ENCODE results near the gene MAK.
A peak's percentile ranks its signal among the peaks of the same experiment; 100 is the strongest.
"Not testable (repeated sequence)": the region's sequence is repeated elsewhere in the genome, so short reads cannot be mapped to it uniquely, and the experiment has no call there.

Gene MAK

DNA sequence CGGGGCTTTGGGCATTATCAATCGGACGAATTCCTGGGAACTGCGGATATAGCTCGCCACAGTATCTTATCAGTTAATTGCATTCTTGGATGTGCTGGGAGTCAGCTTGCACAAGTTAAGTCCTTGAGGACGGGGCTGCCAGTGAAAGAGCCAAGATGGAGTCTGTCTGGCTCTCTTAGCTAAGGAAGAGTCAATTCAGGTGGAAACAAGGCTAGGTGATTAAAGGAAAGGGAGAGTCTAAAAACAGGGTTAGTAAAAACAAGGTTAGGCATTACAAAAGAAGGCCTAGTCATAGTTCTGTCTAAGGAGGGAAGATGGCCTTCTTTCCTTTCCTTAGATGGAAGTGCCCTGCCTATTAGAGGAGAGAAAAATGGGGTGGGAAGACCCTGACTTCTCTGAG is 87.8 kb downstream of the MAK start:
- not testable (repeated sequence) for H3K27me3 ChIP-seq (ENCODE audit: insufficient read depth, low read length); H2AFZ ChIP-seq (ENCODE audit: low read depth, low read length); H3K4me3 ChIP-seq (ENCODE audit: low read length); H3K9me3 ChIP-seq (ENCODE audit: low read length)
- Histone ChIP-seq H3K36me3 (ENCODE audit: insufficient read depth, low read length) (peaks cover 54% of the 10 kb centered on the region), H3K4me1 (ENCODE audit: insufficient read depth, low read length) (peaks cover 19% of the 10 kb centered on the region)

DNA sequence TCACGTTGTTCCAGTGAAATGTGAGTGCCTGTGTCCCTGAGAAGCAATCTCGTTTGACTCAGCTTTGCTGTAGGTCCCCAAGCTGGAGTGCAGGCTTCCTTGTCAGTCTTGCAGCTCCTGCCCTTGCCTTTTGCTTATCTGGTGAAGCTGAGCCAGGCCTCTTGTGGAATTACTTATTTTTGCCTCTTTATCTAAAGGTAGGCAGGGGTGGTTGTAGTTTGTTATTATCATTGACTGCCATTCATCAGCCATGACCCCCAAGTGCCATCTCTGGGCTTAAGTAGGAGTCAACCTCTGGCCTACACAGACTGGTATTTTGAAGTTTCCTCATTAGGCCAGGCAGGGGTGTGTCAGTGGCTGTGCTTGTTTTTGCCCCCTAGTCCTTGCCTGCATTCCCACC is 88.6 kb downstream of the MAK start:
- Histone ChIP-seq H3K36me3 (ENCODE audit: insufficient read depth, low read length) (peaks cover 46% of the 10 kb centered on the region), H3K9me3 (ENCODE audit: low read length) (no peaks in the 10 kb centered on the region), H2AFZ (ENCODE audit: low read depth, low read length) (no peak overlapping the region), H3K4me3 (ENCODE audit: low read length) (no peak overlapping the region), H3K4me1 (ENCODE audit: insufficient read depth, low read length) (peaks cover 19% of the 10 kb centered on the region), H3K27me3 (ENCODE audit: insufficient read depth, low read length) (no peaks in the 10 kb centered on the region)

DNA sequence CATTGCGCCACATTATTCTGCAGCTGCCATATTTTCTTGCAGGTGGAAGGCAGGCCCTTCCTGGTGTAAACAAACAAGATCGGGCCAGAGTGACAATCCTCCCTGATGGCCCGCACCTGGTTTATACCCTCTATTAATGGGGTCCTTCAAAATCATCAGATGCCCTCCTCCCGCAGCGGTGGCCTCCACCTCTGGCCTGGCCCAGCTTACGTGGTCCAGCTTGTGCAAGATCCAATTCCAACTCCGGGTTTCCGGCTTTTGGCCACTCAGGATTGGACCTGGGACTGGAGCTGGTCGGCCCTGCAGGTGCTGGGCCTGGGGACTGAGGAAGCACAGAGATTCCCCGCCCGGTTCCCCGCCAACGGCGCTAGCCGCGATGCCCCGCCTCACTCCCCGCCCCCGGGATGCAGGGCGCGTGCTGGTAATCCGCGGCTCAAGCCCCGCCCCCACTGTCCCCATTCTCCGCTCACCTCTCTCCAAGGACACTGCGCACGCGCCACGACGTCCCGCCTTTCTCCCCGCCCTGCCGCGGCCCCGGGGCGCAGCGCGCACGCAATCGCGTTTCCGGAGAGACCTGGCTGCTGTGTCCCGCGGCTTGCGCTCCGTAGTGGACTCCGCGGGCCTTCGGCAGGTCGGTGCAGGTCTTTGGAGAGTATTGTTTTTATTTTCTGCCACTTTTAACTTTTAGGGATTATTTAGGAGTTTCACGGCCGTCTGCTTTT is 90.9 kb downstream of the MAK start, which contains the start of gene TMEM14B:
TMEM14B (plus strand) TSS at position 555 of the 722 bp plus-strand sequence. CDS start 1,441 bp downstream, outside the sequence.
- Histone ChIP-seq H3K4me1 (ENCODE audit: insufficient read depth, low read length) (peaks cover 19% of the 10 kb centered on the region), H3K36me3 (ENCODE audit: insufficient read depth, low read length) (peaks cover 26% of the 10 kb centered on the region), H3K27me3 (ENCODE audit: insufficient read depth, low read length) (no peaks in the 10 kb centered on the region), H3K4me3 (ENCODE audit: low read length) (peak within 1 kb of the TSS; percentile 96), H3K9me3 (ENCODE audit: low read length) (no peaks in the 10 kb centered on the region), H2AFZ (ENCODE audit: low read depth, low read length) (peak within 1 kb of the TSS; percentile 73)

DNA sequence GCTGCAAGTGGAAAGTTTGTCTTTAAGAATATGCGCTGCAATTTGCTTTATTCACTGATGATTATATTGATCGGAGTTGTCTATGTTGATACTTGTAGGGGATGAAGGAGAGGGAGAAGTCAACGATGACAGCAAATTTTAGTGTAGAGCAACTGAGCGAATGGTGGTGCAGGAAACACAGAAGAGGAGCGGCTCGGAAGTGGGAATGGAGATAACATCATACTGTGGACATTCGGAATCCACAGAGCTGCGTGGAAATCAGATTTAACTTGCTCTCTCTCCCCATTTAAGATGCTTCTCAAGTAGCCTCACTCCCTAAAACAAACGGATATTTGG is 91.5 kb downstream of the MAK start:
- peak overlapping the region; percentile 69 for H2AFZ ChIP-seq (ENCODE audit: low read depth, low read length)
- H3K4me1 ChIP-seq (ENCODE audit: insufficient read depth, low read length) = peaks cover 19% of the 10 kb centered on the region
- H3K9me3 ChIP-seq (ENCODE audit: low read length) = no peaks in the 10 kb centered on the region
- peak overlapping the region; percentile 96 for H3K4me3 ChIP-seq (ENCODE audit: low read length)
- no peaks in the 10 kb centered on the region for H3K27me3 ChIP-seq (ENCODE audit: insufficient read depth, low read length)
- peaks cover 24% of the 10 kb centered on the region for H3K36me3 ChIP-seq (ENCODE audit: insufficient read depth, low read length)

DNA sequence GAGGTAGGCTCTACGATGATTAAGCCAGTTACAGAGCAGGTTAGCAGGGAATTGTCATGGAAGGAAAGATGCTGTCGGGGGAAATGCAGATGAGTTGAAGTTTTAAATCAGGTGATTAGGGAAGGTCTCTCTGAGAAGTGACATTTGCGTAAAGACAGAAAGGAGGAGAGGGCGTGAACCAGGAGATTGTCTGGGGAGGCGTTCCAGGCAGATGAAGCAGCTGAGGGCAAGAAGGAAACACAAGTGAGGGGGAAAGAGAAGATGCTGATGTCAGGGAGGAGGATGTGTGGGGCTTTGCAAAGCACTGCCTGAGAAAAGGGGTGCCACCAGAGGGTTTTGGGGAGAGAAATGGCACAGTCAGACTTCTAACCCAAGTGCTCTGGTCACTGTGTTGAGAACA is 93.2 kb downstream of the MAK start:
- no peaks in the 10 kb centered on the region for H3K9me3 ChIP-seq (ENCODE audit: low read length)
- H2AFZ ChIP-seq (ENCODE audit: low read depth, low read length) = no peak overlapping the region
- H3K4me3 ChIP-seq (ENCODE audit: low read length) = no peak overlapping the region
- peaks cover 9% of the 10 kb centered on the region for H3K36me3 ChIP-seq (ENCODE audit: insufficient read depth, low read length)
- peaks cover 19% of the 10 kb centered on the region for H3K4me1 ChIP-seq (ENCODE audit: insufficient read depth, low read length)
- H3K27me3 ChIP-seq (ENCODE audit: insufficient read depth, low read length) = no peaks in the 10 kb centered on the region

DNA sequence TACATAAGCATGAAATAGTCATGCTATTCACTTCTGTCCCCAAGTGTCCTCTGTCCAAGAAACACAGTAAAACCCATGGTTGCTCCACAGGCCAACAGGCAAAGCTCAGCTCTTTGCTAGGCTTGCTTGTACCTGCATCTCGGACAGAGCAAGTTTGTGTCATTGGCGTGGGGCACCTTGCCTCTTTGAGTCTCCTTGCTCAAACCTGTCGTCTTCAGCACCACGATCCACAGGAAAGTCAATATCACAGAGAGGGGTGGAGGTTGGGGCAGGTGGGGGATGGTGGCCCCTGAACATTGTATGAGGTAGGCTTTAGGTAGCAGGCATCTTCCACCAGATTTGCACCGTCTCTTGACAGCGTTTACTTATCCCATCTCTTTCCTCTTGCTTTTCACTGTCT is 94.8 kb downstream of the MAK start:
- no peak overlapping the region for H3K4me3 ChIP-seq (ENCODE audit: low read length)
- peaks cover 11% of the 10 kb centered on the region for H3K4me1 ChIP-seq (ENCODE audit: insufficient read depth, low read length)
- H3K36me3 ChIP-seq (ENCODE audit: insufficient read depth, low read length) = no peaks in the 10 kb centered on the region
- no peak overlapping the region for H2AFZ ChIP-seq (ENCODE audit: low read depth, low read length)
- no peaks in the 10 kb centered on the region for H3K9me3 ChIP-seq (ENCODE audit: low read length)
- no peaks in the 10 kb centered on the region for H3K27me3 ChIP-seq (ENCODE audit: insufficient read depth, low read length)

DNA sequence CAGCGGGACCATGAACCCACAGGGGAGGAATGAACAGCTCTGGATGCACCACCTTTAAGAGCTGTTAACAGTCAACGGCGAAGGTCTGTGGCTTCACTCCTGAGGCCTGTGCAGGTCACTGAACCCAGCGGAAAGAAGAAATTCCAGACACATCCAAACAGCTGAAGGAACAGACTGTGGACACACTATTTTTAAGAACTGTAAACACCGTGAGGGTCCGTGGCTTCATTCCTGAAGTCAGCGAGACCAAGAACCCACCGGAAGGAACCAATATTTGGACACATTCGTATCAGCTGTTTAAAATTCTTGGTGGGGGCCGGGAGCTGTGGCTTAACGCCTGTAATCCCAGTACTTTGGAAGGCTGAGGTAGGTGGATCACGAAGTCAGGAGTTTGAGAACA is 96.1 kb downstream of the MAK start:
- Histone ChIP-seq H3K27me3 (ENCODE audit: insufficient read depth, low read length) (no peaks in the 10 kb centered on the region), H2AFZ (ENCODE audit: low read depth, low read length) (no peak overlapping the region), H3K9me3 (ENCODE audit: low read length) (no peaks in the 10 kb centered on the region), H3K4me3 (ENCODE audit: low read length) (no peak overlapping the region), H3K4me1 (ENCODE audit: insufficient read depth, low read length) (peaks cover 7% of the 10 kb centered on the region), H3K36me3 (ENCODE audit: insufficient read depth, low read length) (no peaks in the 10 kb centered on the region)

DNA sequence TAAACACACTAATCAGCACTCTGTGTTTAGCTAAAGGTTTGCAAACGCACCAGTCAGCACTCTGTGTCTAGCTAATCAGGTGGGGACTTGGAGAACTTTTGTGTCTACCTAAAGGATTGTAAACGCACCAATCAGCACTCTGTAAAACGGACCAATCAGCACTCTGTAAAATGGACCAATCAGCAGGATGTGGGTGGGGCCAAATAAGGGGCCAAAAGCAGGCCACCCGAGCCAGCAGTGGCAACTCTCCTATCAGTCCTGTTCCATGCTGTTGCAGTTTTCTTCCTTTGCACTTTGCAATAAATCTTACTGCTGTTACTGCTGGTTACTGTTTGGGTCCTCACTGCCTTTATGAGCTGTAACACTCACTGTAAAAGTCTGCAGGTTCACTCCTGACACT is 96.7 kb downstream of the MAK start:
- H3K27me3 ChIP-seq (ENCODE audit: insufficient read depth, low read length); H3K36me3 ChIP-seq (ENCODE audit: insufficient read depth, low read length); H2AFZ ChIP-seq (ENCODE audit: low read depth, low read length); H3K4me1 ChIP-seq (ENCODE audit: insufficient read depth, low read length); H3K4me3 ChIP-seq (ENCODE audit: low read length); H3K9me3 ChIP-seq (ENCODE audit: low read length): not testable (repeated sequence)

DNA sequence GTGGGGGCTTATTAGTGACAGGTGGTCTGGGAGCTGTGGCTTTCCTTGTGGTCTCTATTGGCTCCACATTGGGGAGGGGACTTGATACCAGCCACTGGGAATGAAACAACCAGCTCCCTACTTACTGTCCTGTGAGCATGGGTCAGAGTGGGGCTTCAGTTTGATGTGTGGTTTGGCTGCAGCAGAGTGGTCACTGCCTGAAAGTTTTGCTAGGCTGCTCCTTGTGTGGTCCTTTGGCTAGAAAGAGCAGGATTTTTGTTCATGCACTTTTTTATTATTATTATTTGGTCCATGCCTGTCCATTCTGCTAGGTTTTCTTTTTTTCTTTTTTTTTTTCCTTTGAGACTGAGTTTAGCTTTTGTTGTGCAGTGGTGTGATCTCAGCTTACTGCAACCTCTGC is 98.3 kb downstream of the MAK start:
- no peaks in the 10 kb centered on the region for H3K9me3 ChIP-seq (ENCODE audit: low read length)
- no peak overlapping the region for H2AFZ ChIP-seq (ENCODE audit: low read depth, low read length)
- no peaks in the 10 kb centered on the region for H3K4me1 ChIP-seq (ENCODE audit: insufficient read depth, low read length)
- no peak overlapping the region for H3K4me3 ChIP-seq (ENCODE audit: low read length)
- no peaks in the 10 kb centered on the region for H3K36me3 ChIP-seq (ENCODE audit: insufficient read depth, low read length)
- no peaks in the 10 kb centered on the region for H3K27me3 ChIP-seq (ENCODE audit: insufficient read depth, low read length)

DNA sequence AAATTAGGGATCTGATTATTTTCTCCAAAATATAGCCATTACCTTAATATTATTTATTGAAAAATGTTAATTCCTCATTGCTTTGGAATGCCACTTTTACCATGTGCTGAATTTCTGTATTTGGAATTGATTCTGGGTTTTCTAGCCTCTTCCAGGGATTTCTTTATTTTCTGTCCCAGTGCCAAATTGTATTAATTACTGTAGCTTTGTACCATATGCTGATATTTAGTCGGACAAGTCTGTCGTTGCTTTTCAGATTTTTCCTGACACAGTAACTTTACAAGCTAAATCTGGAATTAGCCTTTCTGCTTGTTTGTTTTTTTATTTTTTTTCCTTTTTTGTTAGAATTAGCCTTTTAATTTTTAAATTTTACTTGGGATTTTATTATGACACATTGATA is 101.6 kb downstream of the MAK start:
- Histone ChIP-seq H3K4me1 (ENCODE audit: insufficient read depth, low read length) (no peaks in the 10 kb centered on the region), H3K4me3 (ENCODE audit: low read length) (no peak overlapping the region), H2AFZ (ENCODE audit: low read depth, low read length) (no peak overlapping the region), H3K36me3 (ENCODE audit: insufficient read depth, low read length) (peaks cover 10% of the 10 kb centered on the region), H3K9me3 (ENCODE audit: low read length) (no peaks in the 10 kb centered on the region), H3K27me3 (ENCODE audit: insufficient read depth, low read length) (no peaks in the 10 kb centered on the region)

DNA sequence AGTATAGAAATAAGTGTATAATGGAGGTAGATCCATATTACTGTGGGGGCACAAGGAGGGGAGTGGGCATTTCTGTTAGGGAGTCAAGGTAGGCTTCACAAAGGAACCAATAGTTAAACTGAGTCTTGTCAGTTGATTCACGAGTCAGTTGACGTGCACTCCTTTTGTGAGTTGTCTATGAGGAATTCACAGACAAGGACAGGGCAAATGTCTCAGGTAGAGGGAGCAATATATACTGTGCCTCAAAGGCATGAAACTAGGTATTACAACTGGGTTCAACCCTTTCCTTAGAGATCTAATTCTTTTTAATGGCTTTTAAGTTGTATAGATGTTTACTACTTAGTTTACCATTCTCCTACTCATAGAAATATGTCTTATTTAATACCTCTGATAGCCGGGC is 104.5 kb downstream of the MAK start:
- no peaks in the 10 kb centered on the region for H3K9me3 ChIP-seq (ENCODE audit: low read length)
- H3K4me3 ChIP-seq (ENCODE audit: low read length) = no peak overlapping the region
- H3K36me3 ChIP-seq (ENCODE audit: insufficient read depth, low read length) = peaks cover 27% of the 10 kb centered on the region
- H3K27me3 ChIP-seq (ENCODE audit: insufficient read depth, low read length) = no peaks in the 10 kb centered on the region
- H3K4me1 ChIP-seq (ENCODE audit: insufficient read depth, low read length) = no peaks in the 10 kb centered on the region
- no peak overlapping the region for H2AFZ ChIP-seq (ENCODE audit: low read depth, low read length)

DNA sequence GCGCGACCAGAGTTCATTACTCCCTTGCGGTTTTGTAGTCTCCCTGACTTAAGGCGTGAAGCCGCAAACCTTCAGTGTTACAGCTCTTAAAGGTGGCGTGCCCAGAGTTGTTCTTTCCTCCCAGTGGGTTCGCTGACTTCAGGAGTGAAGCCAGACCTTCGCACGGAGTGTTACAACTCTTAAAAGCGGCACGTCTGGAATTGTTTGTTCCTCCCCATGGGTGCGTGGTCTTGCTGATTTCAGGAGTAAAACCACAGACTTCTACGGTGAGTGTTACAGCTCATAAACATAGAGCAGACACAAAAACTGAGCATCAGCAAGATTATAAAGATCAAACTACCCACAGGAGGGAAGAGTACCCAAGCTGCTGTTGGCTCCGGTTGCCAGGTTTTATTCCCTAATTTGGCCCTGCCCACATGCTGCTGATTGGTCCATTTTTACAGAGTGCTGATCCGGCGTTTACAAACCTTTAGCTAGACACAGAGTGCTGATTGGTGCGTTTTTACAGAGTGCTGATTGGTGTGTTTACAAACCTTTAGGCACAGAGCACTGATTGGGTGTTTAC is 105.1 kb downstream of the MAK start:
- no peak overlapping the region for H2AFZ ChIP-seq (ENCODE audit: low read depth, low read length)

DNA sequence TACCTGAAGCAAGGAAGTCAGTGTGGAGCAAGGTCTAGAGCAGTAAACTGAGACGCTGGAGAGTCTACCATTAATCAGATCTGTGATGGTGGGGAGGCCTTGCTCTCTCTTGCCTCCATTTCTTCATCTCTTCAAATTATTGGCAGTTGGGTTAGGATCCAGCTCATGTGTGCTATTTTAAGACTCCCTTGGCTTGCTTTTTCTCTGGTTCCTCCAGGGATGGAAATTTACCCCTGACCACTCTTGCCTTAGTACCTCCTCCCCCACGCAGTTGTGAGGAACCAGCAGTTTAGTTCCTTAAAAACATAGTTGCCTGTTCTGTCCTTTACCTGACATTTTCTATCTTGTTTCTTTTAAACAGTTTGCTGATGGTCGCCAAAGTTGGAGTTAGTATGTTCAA is 108.1 kb downstream of the MAK start:
- Histone ChIP-seq H3K4me1 (ENCODE audit: insufficient read depth, low read length) (no peaks in the 10 kb centered on the region), H2AFZ (ENCODE audit: low read depth, low read length) (no peak overlapping the region), H3K9me3 (ENCODE audit: low read length) (no peaks in the 10 kb centered on the region), H3K27me3 (ENCODE audit: insufficient read depth, low read length) (no peaks in the 10 kb centered on the region), H3K36me3 (ENCODE audit: insufficient read depth, low read length) (peaks cover 53% of the 10 kb centered on the region), H3K4me3 (ENCODE audit: low read length) (no peak overlapping the region)

More for the DNA sequence above, 105.1 kb downstream of the MAK start:
- Histone ChIP-seq H3K9me3 (ENCODE audit: low read length) (no peaks in the 10 kb centered on the region), H3K36me3 (ENCODE audit: insufficient read depth, low read length) (peaks cover 34% of the 10 kb centered on the region), H3K4me1 (ENCODE audit: insufficient read depth, low read length) (no peaks in the 10 kb centered on the region), H3K27me3 (ENCODE audit: insufficient read depth, low read length) (no peaks in the 10 kb centered on the region), H3K4me3 (ENCODE audit: low read length) (no peak overlapping the region)

DNA sequence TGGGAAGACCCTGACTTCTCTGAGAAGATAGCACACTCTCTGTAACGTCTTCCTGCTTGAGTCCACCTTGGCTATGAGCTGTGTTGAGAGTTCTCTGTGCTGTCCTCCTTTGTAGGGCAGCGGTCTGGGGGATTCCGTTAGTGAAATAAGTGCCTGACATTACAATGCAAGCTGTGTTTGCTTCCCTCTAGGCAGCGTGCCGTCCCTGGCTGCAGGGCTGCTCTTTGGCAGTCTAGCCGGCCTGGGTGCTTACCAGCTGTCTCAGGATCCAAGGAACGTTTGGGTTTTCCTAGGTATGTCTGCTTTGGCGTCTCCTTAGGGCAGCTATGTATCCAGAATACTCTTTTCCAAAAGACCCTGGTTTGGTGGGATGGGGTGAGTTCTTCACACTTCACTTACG is 112.6 kb downstream of the MAK start:
- Histone ChIP-seq H3K36me3 (ENCODE audit: insufficient read depth, low read length) (peaks cover 47% of the 10 kb centered on the region), H2AFZ (ENCODE audit: low read depth, low read length) (no peak overlapping the region), H3K27me3 (ENCODE audit: insufficient read depth, low read length) (no peaks in the 10 kb centered on the region), H3K4me3 (ENCODE audit: low read length) (no peak overlapping the region), H3K4me1 (ENCODE audit: insufficient read depth, low read length) (peaks cover 18% of the 10 kb centered on the region), H3K9me3 (ENCODE audit: low read length) (no peaks in the 10 kb centered on the region)

All from neuron (in vitro differentiated cells).